Measurements from ENCODE around the gene HSDL1.

HSDL1 gene

DNA sequence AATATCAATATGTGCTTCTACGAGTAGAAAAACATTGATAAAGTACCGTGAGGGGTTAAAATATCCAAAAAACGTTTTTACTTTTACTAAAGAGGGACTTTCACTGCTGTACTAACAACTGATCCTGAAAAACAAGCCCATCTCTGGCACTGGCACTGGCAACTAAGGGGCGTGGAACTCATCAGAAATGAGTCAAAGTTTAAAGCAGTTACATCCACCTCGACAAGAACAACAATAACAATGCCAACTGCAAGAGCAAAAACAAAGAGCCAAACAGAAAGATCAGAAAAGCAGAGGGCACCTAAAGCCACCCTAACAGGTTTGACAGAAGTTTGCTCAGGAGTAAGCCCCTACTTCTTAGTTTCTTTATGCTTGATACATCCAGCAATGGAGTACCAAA is 41.3 kb downstream of the HSDL1 start:
- TF ChIP-seq, protein P1, sequence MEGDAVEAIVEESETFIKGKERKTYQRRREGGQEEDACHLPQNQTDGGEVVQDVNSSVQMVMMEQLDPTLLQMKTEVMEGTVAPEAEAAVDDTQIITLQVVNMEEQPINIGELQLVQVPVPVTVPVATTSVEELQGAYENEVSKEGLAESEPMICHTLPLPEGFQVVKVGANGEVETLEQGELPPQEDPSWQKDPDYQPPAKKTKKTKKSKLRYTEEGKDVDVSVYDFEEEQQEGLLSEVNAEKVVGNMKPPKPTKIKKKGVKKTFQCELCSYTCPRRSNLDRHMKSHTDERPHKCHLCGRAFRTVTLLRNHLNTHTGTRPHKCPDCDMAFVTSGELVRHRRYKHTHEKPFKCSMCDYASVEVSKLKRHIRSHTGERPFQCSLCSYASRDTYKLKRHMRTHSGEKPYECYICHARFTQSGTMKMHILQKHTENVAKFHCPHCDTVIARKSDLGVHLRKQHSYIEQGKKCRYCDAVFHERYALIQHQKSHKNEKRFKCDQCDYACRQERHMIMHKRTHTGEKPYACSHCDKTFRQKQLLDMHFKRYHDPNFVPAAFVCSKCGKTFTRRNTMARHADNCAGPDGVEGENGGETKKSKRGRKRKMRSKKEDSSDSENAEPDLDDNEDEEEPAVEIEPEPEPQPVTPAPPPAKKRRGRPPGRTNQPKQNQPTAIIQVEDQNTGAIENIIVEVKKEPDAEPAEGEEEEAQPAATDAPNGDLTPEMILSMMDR (IDR thresholded peaks at IDR 0.05; ENCODE audit: extremely low read depth, missing control alignments), result no peak
- no peak for DNase-seq (ENCODE audit: low spot score)

DNA sequence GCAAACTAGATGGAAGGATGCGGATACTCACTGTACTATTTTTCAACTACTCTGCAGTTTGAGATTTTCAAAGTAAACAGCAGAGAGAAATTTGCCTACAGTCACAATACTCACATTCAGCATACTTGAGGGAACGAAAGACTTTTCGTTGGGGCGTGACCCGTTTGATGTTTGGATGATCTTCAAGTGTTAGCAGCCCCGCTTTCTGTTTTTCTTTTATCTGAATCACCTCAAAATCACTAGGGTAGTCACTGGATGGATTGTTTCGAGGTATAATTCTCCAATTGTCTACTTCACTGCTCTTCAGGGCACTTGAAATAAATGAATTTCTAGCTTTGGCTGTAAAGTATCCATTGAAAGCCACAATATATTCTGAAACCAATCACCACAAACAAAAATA is 46.0 kb downstream of the HSDL1 start:
- TF ChIP-seq, protein P1 (IDR thresholded peaks at IDR 0.05; ENCODE audit: extremely low read depth, missing control alignments), result no peak
- no peak for DNase-seq (ENCODE audit: low spot score)

DNA sequence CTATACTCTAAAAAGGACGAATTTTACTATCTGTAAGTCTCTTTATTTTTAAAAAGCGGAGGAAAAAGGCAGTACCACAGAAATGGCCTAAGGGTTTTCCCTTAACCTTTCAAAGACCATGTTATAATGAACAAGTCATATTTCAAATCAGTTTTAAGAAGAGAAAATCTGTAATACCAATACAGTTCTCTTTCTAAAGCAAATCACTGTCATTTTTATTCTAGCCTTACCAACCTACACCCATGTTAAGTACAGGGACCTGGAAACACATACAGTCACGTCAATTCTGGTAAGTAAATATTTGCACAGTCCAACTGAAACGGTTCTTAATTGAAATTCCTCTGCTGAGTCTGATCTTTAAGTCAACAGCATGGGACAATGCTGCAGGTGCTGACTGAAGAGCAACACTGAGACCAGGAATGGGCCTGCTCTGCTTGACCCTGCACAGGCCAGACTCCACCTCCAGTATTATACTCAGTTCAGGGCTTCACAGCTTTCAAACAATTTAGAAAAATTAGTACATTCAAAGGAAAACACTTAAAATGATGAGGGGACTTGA is 48.5 kb downstream of the HSDL1 start:
- no peak for DNase-seq (ENCODE audit: low spot score)
- TF ChIP-seq, protein P1 (IDR thresholded peaks at IDR 0.05; ENCODE audit: extremely low read depth, missing control alignments), result no peak

DNA sequence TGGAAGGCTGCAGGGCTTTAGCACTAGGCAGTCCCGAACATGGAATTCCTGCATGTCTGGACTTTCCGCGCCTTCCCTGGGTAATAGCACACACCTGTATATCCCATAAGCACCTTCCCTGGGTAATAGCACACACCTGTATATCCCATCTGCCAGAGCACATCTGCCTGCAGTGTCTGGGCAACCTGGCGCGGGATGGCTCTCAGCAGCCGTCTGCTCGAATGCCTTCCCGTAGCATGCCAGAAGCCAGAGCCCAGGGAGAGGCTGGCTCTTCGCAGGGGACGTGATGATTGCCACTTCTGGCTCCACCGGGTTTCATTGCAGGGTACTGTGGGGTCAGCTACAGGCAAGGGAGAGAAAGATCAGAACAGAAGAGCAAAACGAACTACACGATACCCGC is 49.5 kb downstream of the HSDL1 start:
- no peak for DNase-seq (ENCODE audit: low spot score)
- TF ChIP-seq, protein P1 (IDR thresholded peaks at IDR 0.05; ENCODE audit: extremely low read depth, missing control alignments), result no peak

DNA sequence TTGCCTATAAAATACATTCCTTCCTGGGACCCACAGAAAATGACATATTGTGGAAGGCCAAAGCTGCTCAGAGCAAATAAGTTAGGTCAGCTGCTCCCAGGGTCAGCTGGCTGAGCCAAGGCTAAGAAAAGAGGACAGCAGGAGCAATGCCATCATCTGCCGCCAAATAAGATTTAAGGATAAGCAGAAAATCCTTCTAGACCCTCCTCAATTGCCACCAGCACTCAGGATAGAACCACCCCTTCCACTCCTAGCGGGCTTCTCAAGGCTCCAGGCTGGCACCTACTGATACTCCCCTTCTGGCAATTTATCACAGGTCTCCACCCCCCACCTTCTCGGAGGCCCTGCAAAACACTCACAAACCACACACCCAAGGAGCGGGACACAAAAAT is 51.1 kb downstream of the HSDL1 start:
- TF ChIP-seq, protein P1 (IDR thresholded peaks at IDR 0.05; ENCODE audit: extremely low read depth, missing control alignments), result no peak

DNA sequence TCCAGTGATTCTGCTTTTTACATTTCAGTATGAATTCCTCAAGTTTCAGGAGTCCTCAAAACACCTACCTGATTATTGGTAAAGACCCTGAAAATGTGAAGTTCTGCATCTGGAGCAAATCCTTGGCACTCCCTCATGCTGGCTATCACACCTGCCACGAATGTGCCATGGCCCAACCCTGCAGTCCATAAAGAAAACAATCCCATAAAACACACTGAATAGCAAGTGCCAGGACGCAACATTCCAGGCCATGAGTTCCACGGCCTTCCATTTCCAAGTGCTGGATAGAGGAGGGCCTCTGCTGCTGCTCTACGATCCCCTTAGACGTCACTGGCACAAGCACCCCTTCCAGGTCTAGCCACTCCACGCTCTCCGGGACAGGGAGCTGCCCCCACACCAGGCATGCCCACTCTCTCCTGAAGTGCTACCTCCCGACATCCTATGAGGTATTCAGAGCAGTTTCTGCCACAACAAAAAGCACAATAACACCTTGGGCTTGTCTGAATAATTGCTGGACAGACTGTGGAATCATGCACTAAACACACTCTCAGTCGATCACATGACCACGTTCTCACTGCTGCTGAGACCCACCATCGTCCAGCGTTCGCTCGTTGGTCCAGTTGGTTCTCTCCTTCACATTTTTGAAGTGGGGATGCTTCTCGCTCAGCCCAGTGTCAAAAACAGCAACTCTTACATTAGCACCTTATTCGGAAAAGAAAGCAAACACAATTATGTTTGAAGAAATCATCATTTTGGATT is 51.7 kb downstream of the HSDL1 start:
- TF ChIP-seq, protein P1 (IDR thresholded peaks at IDR 0.05; ENCODE audit: extremely low read depth, missing control alignments), result no peak
- no peak for DNase-seq (ENCODE audit: low spot score)

More for the DNA sequence above, 51.1 kb downstream of the HSDL1 start:
- DNase-seq (ENCODE audit: low spot score), result no peak

DNA sequence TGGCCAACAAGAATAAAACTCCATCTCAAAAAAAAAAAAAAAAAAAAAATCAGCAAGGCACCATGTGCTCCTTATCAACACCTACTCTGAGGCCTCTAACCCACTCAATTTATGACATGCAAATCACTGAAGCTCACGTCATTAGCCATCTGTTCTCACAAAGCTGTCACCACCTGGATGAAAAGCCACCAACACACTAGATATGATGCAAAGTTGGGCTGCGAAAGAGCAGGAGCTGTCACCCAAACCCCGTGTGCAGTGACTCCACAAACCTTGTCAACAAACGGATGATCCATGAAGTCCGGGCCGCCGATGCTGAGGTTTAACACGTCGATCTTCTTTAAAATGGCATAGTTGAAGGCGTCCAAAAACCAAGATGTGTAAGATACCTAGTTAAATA is 53.5 kb downstream of the HSDL1 start:
- DNase-seq (ENCODE audit: low spot score), result no peak
- TF ChIP-seq, protein P1 (IDR thresholded peaks at IDR 0.05; ENCODE audit: extremely low read depth, missing control alignments), result no peak

Data from GM20000 (cell line).